Stimulated activated memory B cell treated with anti-CD40 and anti-IgM and Interleukin-4, amounts not matched to agents 10 μg/mL and 1 μg/mL and 100 μg/mL, for 72 hours (primary cell): ENCODE measurements around the gene HOXA10.
A peak's percentile ranks its signal among the peaks of the same experiment; 100 is the strongest.

Source experiments
- ATAC-seq: fragments of 150-1000 bp; cut with Tn5 transposase; 2 replicates; pipeline ENCODE4 v1.10.0; 2021
- H3K27ac Mint-ChIP-seq: one replicate; pipeline ENCODE4 v1.8.0; 2022; ENCODE audit warnings: mild to moderate bottlenecking, mixed read lengths
- H3K27me3 Mint-ChIP-seq: one replicate; pipeline ENCODE4 v1.8.0; 2022; ENCODE audit warnings: mixed read lengths
- H3K36me3 Mint-ChIP-seq: one replicate; pipeline ENCODE4 v1.8.0; 2022; ENCODE audit warnings: mixed read lengths
- H3K4me1 Mint-ChIP-seq: one replicate; pipeline ENCODE4 v1.8.0; 2022; ENCODE audit warnings: mixed read lengths
- H3K4me3 Mint-ChIP-seq: one replicate; pipeline ENCODE4 v1.8.0; 2022; ENCODE audit warnings: mild to moderate bottlenecking, moderate library complexity, mixed read lengths
- H3K9me3 Mint-ChIP-seq: one replicate; pipeline ENCODE4 v1.8.0; 2022; ENCODE audit warnings: mixed read lengths

Gene HOXA10

DNA sequence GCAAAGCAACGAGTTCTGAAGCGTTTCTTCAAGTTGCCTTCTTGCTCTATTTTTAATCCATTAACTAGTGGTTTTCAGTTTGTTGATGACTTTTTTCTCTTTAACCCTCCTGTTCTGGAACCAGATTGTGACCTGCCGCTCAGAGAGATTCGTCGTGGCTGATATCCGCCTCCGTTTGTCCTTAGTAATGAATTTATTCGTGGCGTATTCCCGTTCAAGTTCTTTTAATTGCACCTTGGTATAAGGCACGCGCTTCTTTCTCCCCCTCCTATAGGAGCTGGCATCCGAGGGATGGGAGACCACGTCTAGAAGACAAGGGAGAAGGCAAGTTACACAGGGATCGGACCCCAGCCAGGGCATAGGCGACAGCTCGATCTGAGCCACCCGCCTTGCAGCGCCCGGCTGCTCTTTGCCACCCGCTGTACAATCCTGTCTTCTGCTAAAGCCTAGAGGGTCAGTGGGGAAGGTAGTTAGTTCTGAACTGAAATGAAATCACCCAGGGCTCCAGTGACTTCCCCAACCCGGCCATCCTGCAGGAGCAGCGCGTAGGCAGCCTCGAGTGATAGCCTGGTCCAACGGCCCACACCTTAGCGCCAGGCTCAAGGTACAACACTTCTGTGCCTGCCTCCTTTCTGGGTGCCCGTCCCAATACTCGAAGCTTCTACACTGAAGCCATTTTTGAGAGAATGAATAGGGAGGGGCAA, 24.2 kb upstream of the HOXA10 start:
- H3K9me3 Mint-ChIP-seq, result no peaks in the 10 kb centered on the region
- no peak overlapping the region for H3K4me3 Mint-ChIP-seq
- H3K36me3 Mint-ChIP-seq, result no peaks in the 10 kb centered on the region
- peaks cover 36% of the 10 kb centered on the region for H3K4me1 Mint-ChIP-seq
- ATAC-seq, result no peak
- no peak overlapping the region for H3K27ac Mint-ChIP-seq
- H3K27me3 Mint-ChIP-seq, result peaks cover 77% of the 10 kb centered on the region

DNA sequence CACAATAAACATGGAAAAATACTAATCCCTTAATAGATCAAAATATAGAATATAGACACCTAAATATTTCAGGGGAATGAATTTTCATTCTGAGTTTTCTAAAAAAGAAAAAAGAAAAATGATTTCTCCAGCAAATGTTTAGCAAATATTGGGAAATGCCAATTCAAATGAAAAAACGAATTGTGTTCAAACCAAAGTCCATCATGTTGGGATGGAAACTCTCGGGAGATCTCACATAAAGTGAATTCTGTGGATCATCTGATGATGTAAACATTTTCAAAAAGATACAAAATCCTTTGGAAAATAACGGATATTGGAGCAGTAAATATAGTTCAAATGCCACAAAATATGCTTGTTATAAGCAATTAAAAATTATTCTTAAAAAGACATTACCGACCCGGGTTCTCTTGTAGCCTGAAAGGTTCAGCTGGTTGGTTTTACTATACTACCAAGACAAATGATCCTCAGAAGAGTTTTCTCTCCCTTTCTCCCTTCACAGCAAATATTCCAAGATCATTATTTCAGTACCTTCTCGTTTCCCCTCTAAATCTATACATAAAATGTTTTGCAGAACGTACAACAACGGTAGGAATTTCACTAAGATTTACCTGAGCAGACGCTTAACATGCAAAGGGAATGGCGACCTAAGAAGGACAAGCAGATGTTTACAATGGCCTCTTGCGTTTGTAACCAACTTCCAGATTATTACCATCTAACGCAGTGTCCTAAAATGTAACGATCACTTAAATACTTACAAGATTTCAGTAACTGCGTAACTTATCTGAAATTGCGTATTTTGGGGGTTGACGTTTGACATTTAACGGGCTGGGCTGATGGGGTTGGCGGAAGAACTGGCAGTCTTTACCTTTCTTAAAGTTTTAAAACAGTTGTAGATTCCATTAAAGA, 23.3 kb upstream of the HOXA10 start:
- Mint-ChIP-seq H3K27me3 (peaks cover 69% of the 10 kb centered on the region), H3K36me3 (no peaks in the 10 kb centered on the region), H3K4me1 (peaks cover 35% of the 10 kb centered on the region), H3K27ac (no peak overlapping the region), H3K9me3 (no peaks in the 10 kb centered on the region), H3K4me3 (no peak overlapping the region)
- no peak for ATAC-seq

DNA sequence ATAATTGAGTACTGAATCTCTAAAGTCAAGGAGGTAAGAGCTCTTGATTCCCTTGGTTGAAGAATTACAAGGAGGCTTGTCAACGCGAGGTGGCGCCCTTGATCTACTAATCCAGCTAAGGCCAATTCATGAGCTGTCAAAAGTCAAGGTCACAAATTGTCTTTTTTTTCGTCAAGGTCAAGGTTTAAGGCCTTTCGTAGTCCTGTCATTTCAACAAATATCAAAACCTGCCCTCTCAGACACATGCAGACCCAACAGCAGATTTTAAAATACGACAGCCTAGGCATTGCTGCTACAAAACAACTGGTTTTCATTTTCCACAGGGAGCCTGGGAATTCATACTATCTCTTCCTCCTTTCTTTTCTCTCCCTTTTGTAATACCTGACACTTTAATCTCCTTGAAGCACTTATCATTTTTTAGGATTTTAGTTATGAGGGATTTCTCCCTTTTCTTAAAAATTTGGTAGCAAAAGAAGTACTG, 22.2 kb upstream of the HOXA10 start:
- ATAC-seq, result no peak

DNA sequence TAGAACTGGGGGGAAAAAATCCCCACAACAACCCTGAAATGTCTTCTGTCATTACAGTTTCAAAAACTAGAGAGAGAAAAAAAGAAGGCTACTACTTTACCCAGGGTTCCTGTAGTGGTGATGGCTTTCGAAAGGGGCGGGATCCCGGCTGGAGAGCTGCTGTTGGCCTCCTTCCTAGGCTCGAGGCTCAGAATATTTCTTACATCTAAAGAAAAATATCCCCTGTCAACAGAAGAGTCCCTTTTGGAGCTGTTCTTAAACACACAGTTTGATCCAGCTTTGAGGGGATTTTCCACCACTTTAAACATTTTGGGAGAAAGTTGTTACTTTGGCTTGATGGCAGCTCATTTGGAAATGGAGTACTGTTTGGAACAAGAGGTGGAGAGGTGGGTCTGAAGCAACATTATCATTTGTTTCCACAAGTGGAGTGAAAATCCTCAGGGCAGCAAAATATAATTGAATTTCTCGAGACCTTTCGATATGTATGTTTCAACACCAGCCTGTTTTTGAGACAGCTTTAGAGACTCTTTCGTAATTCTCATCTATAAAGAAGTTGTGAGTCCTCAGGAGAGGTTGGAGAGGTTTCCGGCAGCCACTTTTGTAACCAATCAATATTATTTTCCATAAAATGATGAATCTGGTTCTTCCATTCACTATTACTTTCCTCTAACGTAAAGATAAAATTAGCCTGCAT, 20.7 kb upstream of the HOXA10 start:
- Mint-ChIP-seq H3K4me3 (no peak overlapping the region), H3K27me3 (peaks cover 69% of the 10 kb centered on the region), H3K9me3 (no peaks in the 10 kb centered on the region), H3K27ac (no peak overlapping the region), H3K36me3 (no peaks in the 10 kb centered on the region), H3K4me1 (peaks cover 11% of the 10 kb centered on the region)
- no peak for ATAC-seq

More for the DNA sequence above, 22.2 kb upstream of the HOXA10 start:
- Mint-ChIP-seq H3K4me3 (no peak overlapping the region), H3K4me1 (peaks cover 26% of the 10 kb centered on the region), H3K36me3 (no peaks in the 10 kb centered on the region), H3K27me3 (peaks cover 69% of the 10 kb centered on the region), H3K9me3 (no peaks in the 10 kb centered on the region), H3K27ac (no peak overlapping the region)

DNA sequence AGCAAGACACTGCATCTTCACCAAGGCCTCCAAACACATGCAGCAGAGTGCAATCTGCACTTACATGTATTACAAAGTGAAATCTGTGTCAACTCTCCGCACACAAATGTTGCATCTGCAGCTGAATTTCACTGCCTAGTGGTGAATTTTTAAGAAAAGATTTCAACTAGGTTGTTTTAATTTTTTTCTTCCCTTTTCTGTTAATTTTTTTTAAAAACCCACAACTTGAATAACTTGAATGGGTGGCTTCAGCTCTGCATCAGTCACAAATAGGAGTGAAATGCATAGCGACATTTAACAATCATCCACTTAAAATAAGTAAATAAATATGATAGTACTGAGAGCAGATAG, 19.9 kb upstream of the HOXA10 start:
- no peak overlapping the region for H3K27ac Mint-ChIP-seq
- H3K4me1 Mint-ChIP-seq, result peaks cover 13% of the 10 kb centered on the region
- no peaks in the 10 kb centered on the region for H3K36me3 Mint-ChIP-seq
- H3K4me3 Mint-ChIP-seq, result no peak overlapping the region
- ATAC-seq, result no peak
- H3K27me3 Mint-ChIP-seq, result peaks cover 71% of the 10 kb centered on the region
- H3K9me3 Mint-ChIP-seq, result no peaks in the 10 kb centered on the region

DNA sequence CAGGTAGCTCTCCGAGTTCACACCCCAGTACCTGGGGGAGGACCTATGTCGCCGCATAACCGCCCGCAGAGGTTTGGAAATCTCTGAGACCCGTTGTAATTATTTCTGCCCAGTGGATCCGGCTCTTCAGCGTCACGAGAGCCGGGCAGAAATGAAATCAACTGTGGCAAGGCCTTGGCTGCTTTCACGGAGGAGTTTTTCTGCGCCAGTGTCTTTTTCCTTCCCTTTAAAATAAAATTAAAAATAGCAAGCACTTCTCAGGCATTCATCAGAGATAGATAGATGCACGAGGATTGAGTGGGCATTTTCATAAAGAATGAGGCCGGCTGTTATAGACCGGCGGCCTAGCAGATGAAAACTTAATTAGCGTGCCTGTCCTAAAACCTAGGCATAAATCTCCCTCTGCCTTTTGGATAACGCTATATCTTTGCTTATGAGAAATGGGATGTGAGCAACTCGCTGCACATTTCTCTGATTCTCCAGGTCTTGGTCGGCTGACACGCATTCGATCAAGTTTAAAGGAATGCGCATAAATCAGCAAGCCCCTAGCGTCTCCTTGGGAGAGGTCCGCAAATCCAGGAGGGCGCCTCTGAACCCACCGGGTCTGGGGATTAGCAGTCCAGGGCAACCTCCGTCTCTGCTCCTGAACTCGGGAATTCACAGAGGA, 19.3 kb upstream of the HOXA10 start:
- ATAC-seq, result no peak
- H3K27me3 Mint-ChIP-seq, result peaks cover 71% of the 10 kb centered on the region
- no peak overlapping the region for H3K4me3 Mint-ChIP-seq
- H3K9me3 Mint-ChIP-seq, result no peaks in the 10 kb centered on the region
- H3K4me1 Mint-ChIP-seq, result peaks cover 13% of the 10 kb centered on the region
- no peaks in the 10 kb centered on the region for H3K36me3 Mint-ChIP-seq
- no peak overlapping the region for H3K27ac Mint-ChIP-seq

DNA sequence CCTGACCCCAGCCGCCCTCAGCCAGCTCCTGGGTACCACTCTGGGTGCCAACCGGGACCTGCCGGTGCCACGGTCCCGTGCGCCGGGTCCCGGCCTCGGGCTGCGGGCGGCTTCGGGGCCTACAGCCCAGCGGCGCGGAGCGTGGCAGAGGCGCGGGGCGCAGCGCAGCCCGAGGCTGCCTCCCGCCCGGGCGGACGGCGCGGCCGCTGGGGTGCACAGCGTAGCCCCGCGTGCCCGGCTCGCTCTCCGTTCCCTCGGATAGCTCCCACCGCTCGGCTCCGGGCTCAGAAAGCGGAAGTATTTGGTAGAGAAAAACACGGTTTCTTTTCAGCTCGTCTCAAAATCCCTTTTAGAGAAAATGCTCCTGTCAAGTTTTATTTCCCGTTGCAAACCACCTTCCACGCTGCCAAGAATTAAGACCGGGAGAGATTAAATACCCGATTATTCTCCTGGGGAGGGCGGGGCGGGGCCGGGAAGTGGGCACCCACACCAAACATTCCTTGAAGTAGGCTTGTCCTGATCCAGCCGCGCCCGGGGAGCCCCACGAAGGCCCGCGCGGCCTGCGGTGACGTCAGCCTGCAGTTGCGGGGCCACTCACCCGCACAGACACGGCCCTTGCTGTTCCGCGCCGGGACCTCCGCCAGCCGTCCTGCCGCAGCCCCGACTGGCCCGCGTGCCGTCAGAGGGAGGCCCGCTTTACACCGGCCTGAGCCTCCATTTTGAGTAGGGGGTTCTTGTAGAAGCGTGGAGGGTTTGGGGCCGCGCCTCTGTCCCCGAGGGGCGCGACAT, 18.6 kb upstream of the HOXA10 start:
- Mint-ChIP-seq H3K9me3 (no peaks in the 10 kb centered on the region), H3K36me3 (no peaks in the 10 kb centered on the region), H3K27me3 (peaks cover 71% of the 10 kb centered on the region), H3K4me1 (peaks cover 17% of the 10 kb centered on the region), H3K4me3 (no peak overlapping the region), H3K27ac (no peak overlapping the region)
- peak; percentile 51 for ATAC-seq

DNA sequence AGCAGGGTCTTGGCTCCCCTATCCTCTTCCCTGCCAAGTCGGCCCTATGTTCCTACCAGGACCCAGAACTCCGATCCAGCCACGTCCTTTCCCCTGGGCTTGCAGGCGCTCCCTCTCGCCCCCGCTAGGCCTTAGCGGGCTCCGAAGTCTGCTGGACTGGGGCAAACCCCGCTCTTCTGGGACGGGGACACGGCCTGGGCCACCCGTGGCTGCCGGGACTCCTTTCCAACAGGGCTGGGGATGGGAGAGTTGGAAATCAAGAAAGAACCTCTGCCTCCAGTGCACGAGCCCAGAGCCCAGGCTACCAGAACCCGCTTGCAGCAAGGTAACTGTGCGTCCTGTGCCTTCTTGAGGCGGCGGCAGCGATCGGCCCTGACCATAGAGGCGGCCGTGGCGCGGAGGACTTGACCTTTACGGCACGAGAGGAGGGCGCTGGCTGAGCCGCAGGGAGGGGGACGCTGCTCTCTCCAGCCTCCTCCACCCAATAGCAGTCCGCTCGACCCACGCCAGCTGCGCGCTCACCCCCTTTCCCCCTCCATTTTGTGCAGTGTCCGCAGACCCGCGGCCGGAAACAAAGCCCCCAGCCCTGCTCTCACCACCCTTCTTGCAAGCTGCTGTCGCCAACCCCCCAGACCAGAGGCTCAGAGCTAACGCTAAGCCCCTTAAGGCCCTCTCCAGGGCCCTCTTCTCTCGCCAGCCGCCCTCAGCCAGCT, 17.9 kb upstream of the HOXA10 start:
- Mint-ChIP-seq H3K27me3 (peaks cover 72% of the 10 kb centered on the region), H3K9me3 (no peaks in the 10 kb centered on the region), H3K27ac (no peak overlapping the region), H3K4me1 (peaks cover 18% of the 10 kb centered on the region), H3K36me3 (no peaks in the 10 kb centered on the region), H3K4me3 (no peak overlapping the region)
- ATAC-seq, result no peak

DNA sequence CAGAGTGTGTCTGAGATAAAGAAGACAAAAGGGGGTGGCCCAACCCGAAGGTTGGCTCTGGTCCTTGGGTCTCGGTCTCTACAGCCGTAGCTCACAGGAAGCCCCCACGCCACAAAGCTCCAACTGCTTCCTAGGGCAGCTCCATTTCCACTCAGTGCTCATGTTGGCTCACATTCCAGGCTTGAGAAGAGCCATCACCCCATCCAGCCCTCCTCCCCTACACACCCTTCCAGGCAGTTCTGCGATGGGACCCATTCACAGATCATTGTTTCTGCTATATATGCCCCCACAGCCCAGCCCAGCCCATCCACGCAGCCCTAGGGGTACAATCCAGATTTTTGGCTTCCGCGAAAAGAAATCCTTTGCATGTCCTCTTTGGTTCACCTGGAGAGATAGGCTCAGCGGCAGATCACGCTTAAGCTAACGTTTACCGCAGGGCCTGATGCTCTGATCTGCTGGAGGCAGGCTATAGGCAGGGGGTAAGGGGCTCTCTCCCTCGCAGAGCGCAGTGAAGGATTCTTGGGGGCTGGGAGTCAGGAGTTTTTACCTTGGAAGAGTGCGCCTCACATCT, 17.1 kb upstream of the HOXA10 start:
- Mint-ChIP-seq H3K4me1 (peaks cover 18% of the 10 kb centered on the region), H3K27me3 (peaks cover 79% of the 10 kb centered on the region), H3K36me3 (no peaks in the 10 kb centered on the region), H3K4me3 (no peak overlapping the region), H3K9me3 (no peaks in the 10 kb centered on the region), H3K27ac (no peak overlapping the region)
- ATAC-seq, result no peak

DNA sequence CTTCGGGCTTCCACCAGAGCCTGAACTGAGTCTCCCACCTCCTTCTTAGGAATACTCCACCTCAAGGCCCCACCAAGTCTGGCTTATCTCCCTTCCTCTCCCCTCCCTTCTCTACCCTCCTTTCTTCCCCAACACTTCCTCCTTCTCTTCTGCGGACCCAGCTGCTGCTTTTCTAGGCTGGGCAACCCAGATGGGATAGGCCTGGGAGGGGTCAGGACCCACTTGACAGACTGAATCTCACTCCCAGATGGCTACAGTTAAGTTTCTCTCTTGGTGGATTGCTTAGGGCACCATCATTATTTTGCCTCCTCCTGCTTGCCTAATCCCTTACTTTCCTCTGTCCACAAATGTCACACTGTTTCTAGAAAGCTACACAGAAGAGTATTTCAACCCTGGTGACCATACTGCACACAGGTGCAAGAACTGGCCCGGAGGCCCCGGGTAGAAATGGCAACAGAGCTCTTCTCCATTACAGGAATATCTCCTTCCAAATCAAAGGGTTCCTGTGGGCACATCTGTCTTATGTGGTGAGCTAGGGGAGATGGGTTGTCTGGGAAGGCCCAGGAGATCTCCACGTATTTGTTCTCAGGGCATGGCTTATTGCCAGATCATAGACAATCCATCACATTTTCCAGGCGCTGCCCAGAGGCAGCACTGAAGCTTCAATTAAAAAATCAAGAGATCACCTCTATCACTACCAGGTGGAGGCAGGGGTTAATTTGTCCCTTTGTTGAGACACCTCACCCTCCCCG, 16.1 kb upstream of the HOXA10 start:
- Mint-ChIP-seq H3K9me3 (no peaks in the 10 kb centered on the region), H3K27ac (no peak overlapping the region), H3K27me3 (peaks cover 90% of the 10 kb centered on the region), H3K36me3 (no peaks in the 10 kb centered on the region), H3K4me3 (no peak overlapping the region), H3K4me1 (peaks cover 18% of the 10 kb centered on the region)
- ATAC-seq, result no peak

DNA sequence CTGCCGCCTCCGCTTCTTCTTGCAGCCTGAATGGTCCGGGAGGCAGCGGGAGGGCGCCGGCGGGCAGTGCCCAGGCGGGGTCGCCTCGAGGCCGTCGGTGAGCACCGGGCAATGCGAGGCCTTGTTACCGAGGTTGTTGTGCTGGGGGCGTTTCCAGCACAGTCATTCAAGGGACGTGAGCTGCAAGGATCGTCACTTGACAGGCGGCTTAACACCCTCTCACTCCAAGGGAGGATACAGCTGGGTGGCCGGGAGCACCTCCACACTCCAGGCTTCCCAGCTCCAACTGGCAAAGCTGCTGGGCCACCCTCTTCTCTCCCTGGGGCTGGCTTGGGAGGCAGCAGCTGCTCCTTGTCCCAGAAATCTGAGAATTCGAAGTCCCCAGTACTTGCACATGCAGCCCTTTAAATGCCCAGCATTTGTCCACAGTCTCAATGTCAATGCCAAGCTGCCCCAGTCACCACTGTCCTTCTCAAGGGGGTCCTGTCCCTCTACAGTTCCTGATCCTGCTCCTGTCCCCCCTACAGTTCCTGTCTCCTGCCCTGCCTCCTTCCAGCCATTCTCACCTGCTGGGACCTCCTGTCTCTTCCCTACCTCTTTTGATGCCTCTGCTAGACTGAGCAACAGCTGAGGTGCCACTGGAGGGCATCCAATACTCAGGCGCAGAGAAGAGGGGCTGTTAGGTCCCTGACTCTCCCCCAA, 15.3 kb upstream of the HOXA10 start:
- Mint-ChIP-seq H3K4me1 (peaks cover 24% of the 10 kb centered on the region), H3K27me3 (peaks cover 92% of the 10 kb centered on the region), H3K27ac (no peak overlapping the region), H3K36me3 (no peaks in the 10 kb centered on the region), H3K4me3 (no peak overlapping the region), H3K9me3 (no peaks in the 10 kb centered on the region)
- no peak for ATAC-seq

DNA sequence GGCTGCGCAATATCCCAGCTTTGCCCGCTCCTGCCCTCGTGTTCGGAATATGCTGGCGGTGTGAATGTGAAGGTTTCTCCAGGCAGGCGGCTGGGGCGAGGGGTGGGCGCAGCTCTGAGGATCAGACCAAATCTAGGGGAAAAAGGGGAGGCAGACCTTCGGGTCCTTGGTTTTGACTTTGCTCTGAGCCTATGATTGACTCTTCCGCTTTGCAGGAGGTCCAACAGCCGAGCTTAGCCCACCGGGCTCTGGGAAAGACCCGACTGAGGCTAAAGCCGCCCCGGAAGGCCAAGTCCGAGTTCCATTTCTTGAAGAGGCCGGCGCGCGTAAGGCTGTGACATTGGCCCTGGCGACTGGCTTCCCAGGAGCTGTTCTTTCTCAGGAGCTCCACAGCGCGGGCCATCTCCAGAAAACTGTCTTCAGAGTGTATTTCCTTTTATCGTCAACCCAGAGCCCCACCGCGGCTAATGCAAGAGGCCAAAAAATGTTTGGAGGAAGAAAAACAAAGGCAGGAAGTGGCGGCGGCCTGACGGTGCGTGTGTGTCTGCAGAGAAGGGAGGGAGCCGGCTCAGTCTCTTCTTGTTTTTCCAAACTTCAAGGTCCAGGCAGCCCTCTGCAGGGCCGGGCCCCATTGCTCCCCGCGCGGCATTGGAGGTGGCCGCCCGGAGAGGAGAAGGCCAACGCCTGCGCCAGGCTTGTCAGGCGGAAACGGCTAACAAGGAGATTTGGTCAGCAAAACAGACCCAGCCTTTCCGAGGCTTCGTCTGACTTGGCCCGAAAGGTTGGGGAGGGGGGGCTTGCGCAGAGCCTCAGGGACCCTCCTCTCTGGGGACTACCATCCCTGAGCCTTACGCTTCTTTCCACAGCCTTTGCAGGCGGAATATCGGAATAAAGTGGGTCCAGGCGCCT, 14.5 kb upstream of the HOXA10 start:
- Mint-ChIP-seq H3K4me3 (peak overlapping the region; percentile 52), H3K27ac (no peak overlapping the region), H3K36me3 (no peaks in the 10 kb centered on the region), H3K4me1 (peaks cover 24% of the 10 kb centered on the region), H3K27me3 (peaks cover 91% of the 10 kb centered on the region), H3K9me3 (no peaks in the 10 kb centered on the region)
- no peak for ATAC-seq
